Stimulated activated CD4-positive, alpha-beta T cell treated with anti-CD3 and anti-CD28 coated beads, Interleukin-2, amount 100 ng/mL, for 4 hours (primary cell): ENCODE measurements around the gene ALAS2.
"Not testable (repeated sequence)": the region's sequence is repeated elsewhere in the genome, so short reads cannot be mapped to it uniquely, and the experiment has no call there.

Experiments used
- DNase-seq: peaks from one replicate; pipeline ENCODE4 v3.0.0-alpha.2; 2020; ENCODE audit warnings: low read depth

Gene ALAS2

GRCh38 chrX:55005256-55005655 is 25.5 kb downstream of the ALAS2 start:
- no peak for DNase-seq

GRCh38 chrX:55004231-55004630 is 26.5 kb downstream of the ALAS2 start:
- no peak for DNase-seq

- DNase-seq: peak; percentile 82
Measured at GRCh38 chrX:54999717-55000598, 30.8 kb downstream of the ALAS2 start, which contains the start of gene APEX2. Gene APEX2 (plus strand): TSS chrX:55000363. CDS start chrX:55000423, 60 bp downstream.

- DNase-seq: no peak
Measured at GRCh38 chrX:54995621-54996020, 35.2 kb downstream of the ALAS2 start.

- DNase-seq: no peak
Measured at GRCh38 chrX:54994668-54995351, 36.0 kb downstream of the ALAS2 start.

- no peak for DNase-seq
Measured at GRCh38 chrX:54994099-54994498, 36.7 kb downstream of the ALAS2 start, which contains the start of gene PFKFB1. Gene PFKFB1 (minus strand): TSS chrX:54994188. CDS start chrX:54994007, 181 bp downstream.

- no peak for DNase-seq
Measured at GRCh38 chrX:54992911-54993622, 37.7 kb downstream of the ALAS2 start.

GRCh38 chrX:54991706-54992105 is 39.1 kb downstream of the ALAS2 start:
- no peak for DNase-seq

GRCh38 chrX:54983306-54983705 is 47.5 kb downstream of the ALAS2 start:
- DNase-seq: not testable (repeated sequence)

GRCh38 chrX:54980334-54980733 is 50.4 kb downstream of the ALAS2 start:
- DNase-seq: no peak

GRCh38 chrX:54979432-54979831 is 51.3 kb downstream of the ALAS2 start:
- no peak for DNase-seq

- no peak for DNase-seq
Measured at GRCh38 chrX:54978448-54978847, 52.3 kb downstream of the ALAS2 start.

- DNase-seq: no peak
Measured at GRCh38 chrX:54977387-54977786, 53.4 kb downstream of the ALAS2 start.

- no peak for DNase-seq
Measured at GRCh38 chrX:54964766-54965497, 65.8 kb downstream of the ALAS2 start.

GRCh38 chrX:54961750-54962149 is 69.0 kb downstream of the ALAS2 start:
- DNase-seq: no peak
